HG02588 (cell line): ENCODE results near the gene TMEM150C.

Source experiments
- ATAC-seq: cut with Tn5 transposase; IDR thresholded peaks from one replicate; pipeline ENCODE4 v1.9.1; 2021; ENCODE audit warnings: mild to moderate bottlenecking, moderate library complexity; ENCODE audit not compliant: unreplicated experiment

The TMEM150C gene

DNA sequence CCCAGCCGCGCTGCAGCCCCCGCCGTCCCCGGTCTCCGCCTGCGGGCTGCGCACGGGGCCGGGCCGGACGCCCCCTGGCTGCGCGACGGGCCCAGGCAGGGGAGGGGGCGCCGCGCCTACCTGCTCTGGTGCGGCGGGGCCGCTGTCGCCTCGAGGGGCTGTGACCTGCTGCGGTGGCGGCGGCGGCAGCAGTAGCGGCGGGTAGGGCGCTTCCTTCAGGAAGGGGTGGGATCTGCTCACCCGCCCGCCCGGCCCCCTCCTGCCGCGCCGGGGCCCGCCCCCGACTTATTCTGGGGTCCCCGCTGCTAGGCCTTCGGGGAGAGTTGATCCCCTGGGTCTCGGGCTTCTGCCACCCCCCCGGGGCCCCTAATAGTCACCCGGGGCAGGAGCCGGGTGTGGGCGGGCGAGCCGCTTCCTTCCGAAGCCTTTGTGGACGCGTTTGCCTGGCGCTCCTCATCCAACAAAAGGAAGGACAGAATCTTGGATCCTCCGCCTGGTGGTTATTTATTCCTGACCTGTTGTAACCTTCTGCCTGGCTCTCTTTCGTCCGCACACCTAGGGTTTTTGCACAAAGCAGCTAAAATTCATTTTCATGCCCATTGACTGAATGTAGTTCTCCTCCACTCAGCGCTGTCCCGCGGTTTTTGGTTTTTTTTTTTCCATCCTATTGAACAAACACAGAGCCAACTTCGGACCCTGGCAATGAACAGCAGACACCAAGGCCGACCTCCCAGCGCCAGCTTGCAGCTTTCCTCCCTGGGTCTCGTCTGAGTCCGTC, at the start of gene TMEM150C:
Gene TMEM150C, minus strand, starts transcription at position 203 of the 778 bp plus-strand sequence. CDS start 57,331 bp downstream, outside the sequence.
- ATAC-seq = no peak

DNA sequence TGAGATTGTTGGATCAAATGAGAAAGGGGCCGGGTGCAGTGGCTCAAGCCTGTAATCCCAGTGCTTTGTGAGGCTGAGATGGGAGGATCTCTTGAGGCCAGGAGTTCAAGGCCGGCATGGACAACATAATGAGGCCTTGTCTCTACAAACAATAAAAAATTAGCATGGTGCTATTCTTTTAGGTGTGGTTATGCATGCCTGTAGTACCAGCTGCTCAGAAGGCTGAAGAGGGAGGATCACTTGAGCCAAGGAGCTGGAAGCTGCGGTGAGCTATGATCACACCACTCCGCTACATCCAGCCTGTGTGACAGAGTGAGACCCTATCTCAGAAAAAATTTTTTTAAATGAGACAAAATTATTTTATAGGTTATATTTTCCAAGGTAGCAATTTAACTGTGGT, 49.7 kb upstream of the TMEM150C start:
- no peak for ATAC-seq

DNA sequence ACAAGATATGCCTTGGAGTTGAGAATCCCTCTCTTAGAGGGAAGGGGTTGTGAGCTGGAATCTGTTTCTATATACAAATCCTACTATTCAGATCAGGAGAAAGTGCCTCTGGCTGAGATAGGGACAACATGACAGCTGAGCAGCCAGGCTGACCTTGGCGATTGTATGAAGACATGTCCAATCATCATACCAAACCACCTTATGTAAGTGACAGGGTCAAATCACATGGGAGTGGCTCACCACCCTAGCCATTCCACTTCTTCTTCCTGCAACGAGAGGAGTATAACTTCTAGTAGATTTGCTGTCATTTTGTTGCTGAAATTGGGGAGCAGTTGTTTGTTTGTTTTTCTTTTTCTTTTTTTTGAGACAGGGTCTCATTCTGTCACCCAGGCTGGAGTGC, 48.3 kb upstream of the TMEM150C start:
- no peak for ATAC-seq

DNA sequence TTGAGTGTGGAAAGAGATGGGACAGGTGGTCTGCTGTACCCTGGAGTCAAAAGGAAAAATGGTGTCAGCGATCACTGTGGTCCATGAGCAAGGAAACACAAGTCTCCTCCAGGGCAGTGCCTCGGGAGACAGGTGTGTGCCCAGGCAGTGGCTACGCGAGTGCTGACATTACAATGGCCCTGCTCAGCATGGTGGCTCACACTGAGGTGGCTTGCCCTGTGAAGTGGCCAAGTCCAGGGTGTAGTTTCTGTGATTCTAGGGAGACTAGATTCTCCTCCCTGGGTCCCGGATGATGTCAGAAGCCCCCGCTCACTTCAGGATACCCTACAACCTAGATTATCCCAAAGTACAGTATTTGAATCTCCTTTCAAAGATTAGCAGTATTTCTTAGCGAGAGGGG, 44.8 kb upstream of the TMEM150C start:
- no peak for ATAC-seq

DNA sequence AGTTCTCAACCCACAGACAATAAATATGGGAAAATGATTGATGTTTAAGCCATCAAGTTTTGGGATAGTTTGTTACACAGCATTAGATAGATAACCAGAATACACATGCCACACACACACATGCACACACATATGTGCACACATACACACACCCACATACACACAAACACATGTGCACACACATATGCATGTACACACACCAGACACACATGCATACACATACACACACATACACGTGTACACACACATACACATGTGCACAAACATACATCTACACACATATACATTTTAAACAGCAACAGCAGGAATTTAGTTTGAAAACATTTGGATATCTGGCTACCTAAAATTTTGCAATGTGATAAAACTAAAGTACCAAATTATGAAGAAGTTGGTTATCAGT, 42.7 kb upstream of the TMEM150C start:
- ATAC-seq = no peak

DNA sequence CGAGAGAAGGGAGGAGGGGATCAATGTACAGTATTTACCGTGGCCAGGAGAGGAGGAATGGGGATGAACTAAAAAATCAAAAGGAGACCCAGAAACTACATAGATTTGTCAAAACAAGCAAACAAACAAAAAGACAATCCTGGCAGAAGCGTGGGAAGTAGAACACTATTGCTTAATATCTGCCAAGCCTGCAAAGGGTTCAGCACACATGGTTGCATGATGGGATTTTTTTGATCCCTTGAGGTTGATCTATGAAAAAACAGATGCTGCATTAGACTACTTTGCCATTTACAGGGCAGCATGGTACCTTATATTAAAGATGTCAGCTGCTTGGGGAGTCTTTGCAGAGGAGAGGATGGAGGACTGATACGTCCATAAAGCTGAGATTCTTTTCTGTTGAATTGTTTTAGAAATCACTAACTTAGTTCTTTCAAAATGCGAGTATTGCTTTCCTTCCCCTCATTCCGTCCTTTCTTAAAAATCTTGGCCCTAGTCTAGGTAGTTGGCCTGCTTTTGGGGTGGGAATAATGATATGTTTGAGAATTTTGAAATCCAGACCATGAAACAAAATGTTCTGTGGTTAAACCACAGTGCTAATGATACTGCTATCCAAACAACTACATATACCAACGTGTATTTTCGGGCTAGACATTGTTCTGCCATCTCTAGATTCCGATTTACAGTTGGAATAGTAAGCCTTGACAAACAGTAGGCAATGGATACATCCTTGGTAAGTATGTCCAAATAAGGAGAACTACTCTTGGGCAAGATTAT, 39.6 kb upstream of the TMEM150C start:
- ATAC-seq = no peak

DNA sequence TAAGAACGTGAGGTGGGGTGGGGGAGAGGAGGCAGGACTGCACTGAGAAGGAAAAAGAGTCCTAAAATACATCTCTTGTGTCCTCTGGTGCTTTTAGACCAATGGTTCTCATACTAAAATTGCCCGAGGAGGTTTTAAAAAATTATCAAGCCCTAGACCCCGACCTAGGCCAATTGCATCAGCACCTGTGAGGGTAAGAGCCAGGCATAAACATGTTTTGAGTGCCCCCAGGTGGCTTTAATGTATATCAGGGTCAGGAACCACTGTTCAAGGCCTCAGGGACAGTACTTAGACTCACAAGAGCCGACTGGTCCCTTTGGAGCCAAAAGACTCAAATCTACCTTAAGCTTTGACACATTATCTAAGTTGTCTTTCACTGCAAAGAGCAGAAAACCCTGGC, 37.5 kb upstream of the TMEM150C start:
- no peak for ATAC-seq

DNA sequence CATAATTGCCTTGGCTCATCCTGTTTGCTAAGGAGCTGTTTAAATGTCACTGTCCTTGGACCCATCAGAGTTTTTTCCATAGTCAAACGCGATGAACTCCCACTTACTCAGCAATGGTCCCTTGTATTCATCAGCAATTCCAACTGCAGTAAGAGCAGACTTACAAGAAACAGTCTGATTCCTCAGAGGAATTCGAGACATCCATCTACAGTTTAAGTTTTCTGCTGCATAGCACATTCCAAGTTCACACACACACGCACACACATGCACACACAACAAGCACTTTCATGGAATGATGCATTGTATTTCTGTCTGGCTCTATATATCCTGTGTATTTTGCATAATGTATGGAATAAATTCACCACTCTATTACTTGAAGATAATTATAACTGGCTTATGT, 32.7 kb upstream of the TMEM150C start:
- no peak for ATAC-seq

DNA sequence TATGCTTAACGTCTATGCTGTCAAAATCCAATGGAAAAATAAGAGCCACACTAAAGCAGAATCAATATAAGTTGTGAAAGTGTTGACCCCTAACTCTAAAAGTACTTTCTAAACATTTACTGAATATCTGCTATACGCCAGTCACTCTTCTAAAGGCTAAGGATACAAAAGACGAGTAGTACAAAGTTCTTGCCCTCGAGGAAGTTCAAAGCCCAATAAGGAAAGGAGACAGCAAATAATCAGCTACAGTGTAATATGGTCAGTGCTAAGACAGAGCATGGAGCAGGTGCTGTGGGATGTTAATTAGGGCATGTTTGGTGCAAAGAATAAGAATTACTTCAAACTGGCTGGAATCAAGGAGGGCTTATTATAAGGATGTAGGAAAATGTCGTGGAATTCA, 31.6 kb upstream of the TMEM150C start:
- ATAC-seq = no peak

DNA sequence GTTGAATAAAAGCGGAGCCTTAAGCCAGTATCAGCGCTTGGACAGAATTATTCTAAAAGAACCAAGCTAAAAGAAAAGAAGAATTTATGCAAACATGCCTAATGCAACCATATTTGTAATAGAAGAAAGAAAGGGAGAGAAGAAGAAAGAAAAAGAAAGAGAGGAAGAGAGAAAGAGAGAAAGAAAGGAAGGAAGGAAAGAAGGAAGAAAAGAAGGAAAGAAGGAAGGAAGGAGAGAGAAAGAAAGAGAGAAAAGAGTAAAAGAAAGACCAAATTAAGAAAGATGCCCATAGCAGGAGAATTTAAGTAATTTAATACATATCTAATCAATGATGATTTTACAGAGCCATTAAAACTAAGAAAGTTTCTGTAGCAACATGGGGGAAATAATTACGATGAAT, 30.9 kb upstream of the TMEM150C start:
- ATAC-seq = no peak

DNA sequence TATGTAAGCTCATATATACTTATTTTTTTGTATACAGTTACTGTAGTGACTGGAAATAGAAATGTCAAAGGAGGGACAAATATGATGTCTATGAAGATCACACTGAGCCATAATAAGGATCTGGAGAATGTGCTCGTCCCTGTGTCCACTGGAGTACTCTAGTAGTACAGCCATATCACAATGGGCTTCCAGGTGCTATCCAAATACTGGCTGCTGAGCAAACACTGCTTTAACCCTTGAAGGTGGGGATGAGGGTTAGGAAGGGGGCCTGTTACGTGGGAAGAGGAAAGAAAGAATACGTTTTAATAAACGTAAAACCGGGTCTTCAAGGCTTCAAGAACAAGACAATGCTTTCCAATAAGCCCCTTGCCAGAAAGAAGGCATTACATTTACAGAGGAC, 29.8 kb upstream of the TMEM150C start:
- ATAC-seq = no peak

DNA sequence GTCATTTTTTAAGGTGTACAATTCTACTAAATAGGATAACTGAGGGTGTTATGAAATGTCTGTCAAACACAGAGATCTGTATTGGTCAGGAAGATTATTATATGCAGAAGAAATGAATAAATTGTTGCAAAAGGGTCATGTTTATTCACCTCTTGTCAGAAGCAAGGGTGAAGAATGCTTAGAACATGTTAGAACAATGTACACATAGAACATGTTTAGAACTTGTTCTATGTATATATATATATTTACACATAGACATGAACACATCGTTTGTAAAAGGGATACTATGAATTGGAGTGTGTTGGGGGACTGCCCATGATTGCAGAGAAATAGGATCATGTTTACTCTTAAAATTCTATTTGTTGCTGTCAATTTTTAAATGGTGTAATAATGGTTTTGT, 28.0 kb upstream of the TMEM150C start:
- ATAC-seq = no peak

DNA sequence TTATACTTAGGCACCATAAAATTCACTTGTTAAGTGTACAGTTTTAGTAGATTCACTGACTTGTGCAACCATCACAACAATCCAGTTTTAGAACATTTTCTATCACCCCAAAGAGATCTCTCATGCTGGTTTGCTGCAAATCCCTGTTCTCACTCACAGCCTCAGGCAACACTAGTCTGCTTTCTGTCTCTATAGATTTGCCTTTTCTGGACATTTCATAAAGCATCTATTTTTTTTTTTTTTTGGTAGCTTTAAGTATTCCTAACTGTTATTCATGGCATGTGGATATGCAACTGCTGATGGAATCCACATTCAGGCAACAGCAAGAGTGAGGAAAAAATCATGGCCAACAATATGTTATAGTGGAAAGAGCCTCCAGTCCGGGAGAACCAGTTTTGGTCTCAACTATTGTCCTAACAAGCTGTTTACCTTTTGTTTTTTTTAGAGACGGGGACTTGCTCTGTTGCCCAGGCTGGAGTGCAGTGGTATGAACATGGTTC, 27.0 kb upstream of the TMEM150C start:
- ATAC-seq = no peak

DNA sequence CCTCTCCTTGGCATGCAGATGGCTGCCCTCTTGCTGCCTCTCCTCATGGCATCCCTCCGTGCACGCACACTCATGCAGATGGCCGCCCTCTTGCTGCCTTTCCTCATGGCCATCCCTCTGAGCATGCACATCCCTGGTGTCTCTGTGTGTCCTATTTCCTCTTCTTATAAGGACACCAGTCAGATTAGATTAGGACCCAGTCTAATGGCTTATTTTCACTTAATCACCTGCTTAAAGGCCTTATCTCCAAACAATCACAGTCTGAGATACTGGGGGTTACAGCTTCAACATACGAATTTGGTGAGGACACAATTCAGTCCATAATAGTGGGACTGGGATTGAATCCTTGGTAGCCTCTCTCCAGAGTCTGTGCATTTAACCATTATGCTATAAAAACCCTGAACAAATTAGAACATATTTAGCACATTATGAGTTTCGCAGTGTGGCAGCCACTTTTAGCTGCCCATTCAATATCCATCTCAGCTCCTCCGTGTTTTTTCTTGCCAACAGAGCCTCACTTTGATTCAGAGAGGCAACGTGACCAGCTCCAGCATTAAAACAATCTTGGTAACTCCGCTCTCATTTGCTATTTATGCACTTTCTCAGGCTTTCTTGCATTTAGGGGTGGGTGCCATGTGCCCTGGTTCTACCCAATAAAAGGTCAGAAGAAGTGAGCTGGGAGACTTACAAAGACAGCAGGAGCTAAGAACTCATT, 26.2 kb upstream of the TMEM150C start:
- no peak for ATAC-seq

DNA sequence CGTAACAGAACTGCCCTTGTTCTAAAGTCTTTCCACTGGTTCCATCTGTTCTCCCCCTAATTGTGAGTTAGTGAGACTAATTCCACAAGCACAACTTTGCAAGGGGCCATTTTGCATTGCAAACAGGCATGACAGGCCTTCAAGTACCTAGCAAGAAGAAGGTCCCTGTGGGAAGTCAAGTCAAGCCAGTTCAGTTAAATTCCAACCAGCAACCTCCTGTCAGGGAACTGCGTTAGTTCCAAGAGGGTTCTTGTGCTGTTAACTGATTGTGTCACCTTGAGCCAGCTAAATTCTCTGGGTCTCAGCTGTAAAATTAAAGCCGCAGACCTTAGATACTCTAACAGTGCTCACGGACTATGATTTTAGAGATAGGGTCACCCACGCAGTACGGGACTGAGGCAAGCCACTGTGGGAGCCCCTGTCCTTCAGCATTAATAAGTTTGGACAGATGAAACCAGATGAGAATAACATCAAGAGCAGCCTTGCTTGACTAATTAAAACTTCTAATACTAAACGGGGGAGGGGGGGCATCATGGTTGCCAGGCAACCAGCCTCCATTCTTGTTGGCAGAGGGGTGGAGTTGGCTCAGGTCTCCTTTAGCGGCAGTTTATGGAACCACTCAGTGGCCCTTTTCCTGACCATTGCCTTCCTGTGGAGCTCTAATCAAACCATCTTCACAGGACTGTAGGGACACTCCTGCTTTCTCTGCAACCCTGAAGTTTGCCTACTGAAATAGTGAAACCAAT, 24.1 kb upstream of the TMEM150C start:
- no peak for ATAC-seq

DNA sequence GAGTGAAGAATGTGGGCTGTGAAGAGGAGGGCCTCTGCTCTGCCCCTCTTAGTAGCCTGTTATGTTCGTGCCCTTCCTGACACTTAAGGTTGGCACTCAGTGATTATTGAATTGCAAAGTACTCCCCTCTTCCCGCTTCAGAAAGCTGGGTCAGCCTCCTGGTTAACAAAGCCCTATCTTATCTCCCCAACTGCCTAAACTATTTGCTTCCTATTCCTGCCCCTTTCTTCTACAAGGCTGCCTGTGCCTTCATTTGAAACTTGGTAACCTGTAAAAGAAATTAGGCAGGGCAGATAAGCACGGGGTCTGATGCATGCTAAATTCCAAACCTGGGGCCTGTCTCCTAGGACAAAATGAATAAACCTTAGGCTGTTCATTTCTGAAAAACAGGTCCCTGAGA, 23.1 kb upstream of the TMEM150C start:
- no peak for ATAC-seq

DNA sequence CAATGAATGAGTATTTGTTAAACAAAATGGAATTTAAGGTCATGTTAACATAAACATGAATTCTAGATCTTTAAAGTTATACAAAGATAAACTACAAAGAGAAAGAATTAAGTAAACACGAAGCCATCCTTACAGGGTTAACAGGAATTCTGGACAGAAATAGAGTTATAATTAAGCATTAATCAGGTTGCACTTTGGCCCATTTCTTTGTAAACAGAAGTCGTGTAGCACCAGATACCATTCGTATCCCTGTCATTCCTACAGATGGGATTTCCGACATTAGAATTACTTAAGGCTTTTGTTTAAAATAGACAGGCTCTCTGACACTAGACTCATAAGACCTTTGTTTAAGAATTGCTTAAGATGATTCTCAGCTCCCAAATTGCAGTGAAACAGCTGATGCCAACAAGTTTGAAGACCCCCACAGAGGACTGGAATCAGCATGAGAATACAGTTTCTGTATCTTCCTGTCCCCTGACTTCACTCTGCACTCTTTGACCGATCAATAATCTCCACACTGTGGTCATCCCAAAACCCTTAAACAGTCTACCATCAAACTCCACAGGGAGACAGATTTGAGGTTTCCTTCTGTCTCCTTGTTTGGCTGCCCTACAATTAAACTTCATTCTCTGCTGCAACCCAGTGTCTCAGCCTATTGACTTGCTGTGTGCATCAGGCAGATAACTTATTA, 22.3 kb upstream of the TMEM150C start:
- ATAC-seq = no peak

DNA sequence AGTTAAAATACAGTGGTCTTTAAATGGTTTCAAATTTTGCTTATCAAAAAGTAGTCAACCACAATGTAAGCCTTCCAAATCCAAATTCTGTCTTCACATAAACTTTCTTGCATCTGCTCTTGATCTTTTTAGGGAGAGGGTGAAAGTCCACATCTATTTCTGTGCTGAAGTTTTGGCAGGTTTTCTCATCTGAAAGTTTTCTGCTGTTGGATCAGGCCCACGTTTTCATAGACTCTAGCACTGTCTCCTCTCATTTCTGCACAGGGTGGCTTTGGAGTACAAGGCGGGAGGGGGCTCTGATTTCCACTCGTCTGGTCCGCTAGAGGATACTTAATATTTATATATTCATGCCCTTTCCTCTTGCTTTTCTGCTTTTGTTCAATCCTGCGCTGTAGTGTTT, 18.1 kb upstream of the TMEM150C start:
- ATAC-seq = no peak

DNA sequence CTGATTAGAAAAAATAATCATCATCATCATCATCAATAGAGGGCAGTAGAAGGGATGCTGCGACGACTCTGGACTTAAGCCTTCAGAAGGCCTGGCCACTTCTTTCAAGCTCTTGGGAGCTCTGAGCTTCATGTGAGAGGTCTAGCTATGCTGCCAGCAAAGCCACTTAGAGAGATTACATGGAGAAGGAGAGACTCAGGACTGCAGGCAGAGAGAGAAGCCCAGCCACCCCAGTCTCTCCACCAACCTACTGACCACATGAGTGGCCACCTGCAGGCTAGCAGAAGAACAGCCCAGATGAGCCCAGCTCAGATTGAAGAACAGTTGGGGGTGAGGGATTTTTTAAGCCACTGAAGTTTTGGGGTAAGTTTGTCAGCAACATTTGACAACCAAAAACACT, 17.1 kb upstream of the TMEM150C start:
- ATAC-seq = no peak

DNA sequence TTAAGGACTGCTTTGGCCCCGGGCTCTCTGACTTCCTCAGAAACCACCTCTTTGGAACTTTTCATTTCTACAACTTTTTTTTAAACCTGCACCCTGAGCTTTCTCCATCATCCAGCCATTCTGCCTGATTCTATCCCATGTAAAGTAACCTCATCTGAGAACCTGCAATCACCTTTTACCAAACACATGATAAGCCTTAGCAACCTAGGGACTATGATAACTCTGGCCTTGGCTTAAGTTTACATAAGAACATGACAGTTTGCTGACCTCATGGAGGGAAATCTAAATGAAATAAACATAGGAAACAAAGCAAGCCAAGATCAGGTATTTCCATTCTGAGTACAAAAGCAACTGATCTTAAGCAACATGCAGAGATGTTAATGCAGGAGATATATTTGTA, 15.7 kb upstream of the TMEM150C start:
- ATAC-seq = no peak
